D341Med (cell line): ENCODE data around the gene NSDHL.
"Not testable (repeated sequence)": the region's sequence is repeated elsewhere in the genome, so short reads cannot be mapped to it uniquely, and the experiment has no call there.

Experiments
- DNase-seq: peaks from one replicate; pipeline ENCODE4 v3.0.0; 2012; ENCODE audit warnings: low spot score

NSDHL gene

DNA sequence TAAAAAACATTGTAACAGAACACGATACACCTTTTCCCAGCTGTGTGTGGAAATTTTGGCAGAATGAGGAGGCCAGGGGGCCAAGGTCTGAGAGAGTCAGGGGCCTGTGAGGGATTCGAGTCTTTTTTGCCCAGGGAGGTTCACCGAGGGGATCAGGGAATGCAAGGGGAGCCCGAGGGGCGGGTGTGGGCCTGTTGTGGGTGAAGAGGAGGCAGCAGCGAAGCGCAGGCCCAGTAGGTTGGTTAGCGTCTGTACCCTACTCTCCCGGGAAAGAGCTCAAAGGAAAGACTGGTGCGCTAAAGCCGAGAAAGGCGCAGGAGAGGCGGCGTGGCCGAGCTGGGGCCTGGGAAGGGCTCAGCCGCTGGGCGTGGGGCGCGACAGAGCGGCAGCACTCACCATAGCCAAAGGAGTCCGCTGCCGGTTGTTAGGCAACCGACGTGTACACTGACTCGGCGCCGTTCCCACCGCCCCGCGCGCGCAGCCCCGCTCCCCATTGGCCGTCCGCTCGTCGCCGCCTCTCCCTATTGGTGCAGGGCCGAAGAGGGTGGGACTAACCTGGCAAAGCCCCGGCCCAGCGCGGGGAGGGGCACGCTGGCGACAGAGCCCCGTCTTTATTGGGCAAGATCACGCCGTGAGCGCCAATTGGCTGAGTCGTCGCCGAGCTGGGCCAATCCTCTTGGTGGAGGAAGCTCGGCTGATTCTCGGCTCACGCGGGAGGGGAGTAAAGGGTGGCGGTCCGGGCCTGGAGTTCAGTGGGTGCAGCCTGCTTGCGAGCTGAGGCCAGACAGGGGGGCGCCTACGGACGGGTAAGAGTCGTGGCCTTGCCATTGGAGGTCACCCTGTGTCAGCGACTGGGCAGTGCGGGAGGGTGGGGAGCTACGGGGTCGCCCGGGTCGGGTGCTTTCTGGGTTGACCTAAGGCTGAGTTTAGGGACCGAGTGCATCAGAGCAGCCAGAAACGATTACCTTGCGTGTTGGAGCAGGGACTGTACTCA, at the start of gene NSDHL, which contains the start of gene CETN2:
TSS of gene NSDHL (plus strand) at position 752 of the 994 bp plus-strand sequence. CDS start 15,262 bp downstream, outside the sequence.
TSS of gene CETN2 (minus strand) at position 446 of the 994 bp plus-strand sequence. CDS start at position 399, 47 bp downstream.
- DNase-seq, result peak; percentile 97

DNA sequence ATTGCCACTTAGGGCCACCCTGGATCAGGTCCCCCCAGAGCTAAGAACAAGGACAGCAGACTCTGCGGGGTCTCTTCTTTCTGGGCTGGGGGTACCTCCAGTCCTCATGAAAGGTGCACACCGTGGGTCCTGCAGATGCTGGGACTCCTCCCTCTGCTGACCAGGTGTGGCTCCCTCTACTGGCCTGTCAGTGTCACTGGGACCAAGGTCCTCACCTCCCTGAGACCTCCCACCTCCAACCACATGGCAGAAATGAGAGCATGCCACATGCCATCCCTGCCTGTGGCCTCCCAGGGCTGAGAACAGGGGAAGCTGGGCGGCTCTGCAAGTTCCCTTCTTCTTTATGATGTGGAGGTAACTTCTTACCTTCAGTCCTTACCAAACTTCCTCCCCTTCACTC, 43.8 kb upstream of the NSDHL start:
- DNase-seq, result not testable (repeated sequence)

DNA sequence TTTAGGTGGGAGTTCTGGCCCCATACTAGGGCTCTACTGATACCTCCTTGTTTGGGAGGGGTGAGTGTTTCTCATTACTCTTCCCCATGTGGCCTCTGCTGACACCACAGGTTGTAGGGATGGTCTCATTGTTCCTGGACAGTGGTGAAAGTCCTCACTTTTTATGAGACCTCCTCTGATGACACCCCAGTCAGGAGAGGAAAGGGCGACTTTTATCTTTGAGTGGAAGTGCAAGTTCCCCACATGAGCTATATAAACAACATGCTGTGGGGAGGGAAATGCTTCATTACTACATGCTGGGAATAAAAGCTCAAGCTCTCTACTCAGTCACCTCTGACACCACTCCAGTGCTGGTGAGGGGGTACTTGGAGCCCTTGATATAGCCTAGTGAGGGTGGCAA, 31.9 kb upstream of the NSDHL start:
- no peak for DNase-seq

DNA sequence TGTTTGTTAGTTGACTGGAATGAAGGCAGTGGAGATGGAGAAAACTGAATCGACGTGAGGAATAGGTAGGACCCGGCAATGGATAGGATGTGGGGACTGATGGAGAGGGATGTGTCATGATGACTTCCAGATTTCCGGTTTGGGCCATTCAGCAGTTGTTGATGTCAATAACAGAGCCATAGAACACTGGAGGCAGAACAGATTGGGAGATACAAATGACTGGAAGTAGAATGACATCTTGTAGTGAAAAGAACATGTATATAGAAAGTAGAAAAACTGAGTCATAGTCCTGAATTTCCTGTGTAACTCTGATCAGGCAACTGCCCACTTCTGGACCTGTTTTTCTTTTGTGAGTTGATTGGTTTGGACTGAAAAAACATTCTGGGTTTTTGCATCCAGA, 24.8 kb upstream of the NSDHL start:
- DNase-seq, result no peak

DNA sequence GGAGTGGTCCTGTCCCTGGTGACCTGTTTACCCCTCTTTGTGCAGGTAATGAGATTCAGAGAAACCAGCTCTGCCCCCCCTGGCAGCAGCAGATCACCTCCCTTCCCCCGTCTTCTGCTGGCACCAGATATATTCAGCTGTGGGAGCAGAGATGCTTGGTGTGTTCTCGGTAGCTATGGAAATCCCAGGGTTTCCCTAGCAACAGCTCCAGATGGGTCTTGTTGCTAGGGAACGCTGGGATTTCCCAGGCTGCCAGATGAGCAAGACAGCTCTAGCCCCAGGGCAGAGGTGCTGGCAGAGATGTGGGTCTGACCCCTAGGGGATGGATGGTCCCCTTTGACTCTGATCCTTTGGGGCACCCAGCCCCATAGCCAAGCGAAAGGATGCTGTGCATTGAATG, 20.5 kb upstream of the NSDHL start:
- DNase-seq, result no peak

DNA sequence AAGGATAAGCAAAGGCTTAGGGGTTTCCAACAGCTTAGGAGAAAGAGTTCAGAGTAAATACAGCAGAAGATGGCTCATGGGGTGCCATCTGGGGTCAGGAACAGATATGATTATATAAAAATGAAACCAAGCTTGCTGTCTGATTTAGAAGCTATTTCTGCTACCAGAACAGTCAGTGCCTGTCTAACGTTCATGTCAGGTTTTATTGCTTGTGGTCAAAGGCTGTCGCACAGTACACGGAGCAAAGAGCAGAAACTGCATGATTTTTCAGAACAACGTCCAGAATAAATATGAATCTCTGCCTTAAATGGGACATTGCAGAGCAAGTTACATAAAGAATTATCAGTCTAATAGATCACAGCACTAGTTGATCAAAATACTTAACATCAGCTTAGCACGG, 17.7 kb upstream of the NSDHL start:
- DNase-seq, result no peak

DNA sequence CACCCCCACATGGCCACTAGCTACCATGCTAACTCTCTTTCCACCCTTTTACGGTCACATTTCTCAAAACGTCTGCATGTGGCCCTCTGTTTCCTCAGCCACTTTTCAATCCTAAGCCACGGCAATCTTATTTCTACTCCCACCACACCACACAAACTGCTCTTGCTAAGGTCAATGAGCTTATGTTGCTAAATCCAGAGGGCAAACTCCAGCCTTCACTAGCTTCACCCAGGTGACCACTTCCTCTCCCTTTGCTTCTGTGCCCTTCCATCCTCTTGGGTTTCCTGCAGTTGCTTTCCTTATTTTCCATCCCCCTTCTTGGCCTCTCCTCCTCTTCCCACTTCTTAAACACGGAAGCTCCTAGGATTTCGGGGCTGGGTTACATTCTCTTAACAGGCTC, 16.8 kb upstream of the NSDHL start:
- no peak for DNase-seq

DNA sequence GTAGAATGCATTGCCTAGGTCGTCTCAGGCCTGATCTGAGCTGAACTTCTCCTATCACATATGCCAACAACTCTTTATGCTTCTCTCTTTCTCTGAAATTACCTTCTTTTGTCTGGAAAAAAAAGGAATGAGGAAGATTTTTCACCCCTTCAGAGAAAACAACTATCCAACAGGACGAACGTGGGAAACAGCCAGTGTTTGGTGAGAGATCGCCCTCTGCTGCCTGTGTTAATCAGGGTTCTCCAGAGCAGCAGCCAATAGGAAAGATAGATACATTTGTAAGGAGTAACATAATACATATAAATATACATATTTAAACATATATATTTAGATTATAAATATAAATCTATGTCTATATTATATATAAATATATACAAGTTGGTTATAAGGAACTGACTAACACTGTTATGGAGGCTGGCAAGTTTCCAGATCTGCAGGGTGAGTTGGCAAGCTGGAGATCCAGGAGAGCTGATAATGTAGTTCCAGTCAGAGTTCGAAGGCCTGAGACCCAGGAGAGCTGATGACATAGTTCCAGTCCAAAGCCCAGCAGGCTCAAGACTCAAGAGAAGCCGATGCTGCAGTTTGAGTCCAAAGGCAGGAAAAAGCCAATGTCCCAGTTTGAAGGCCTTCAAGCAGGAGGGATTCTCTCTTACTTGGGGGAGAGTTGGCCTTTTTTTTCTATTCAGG, 13.6 kb upstream of the NSDHL start:
- peak; percentile 53 for DNase-seq

DNA sequence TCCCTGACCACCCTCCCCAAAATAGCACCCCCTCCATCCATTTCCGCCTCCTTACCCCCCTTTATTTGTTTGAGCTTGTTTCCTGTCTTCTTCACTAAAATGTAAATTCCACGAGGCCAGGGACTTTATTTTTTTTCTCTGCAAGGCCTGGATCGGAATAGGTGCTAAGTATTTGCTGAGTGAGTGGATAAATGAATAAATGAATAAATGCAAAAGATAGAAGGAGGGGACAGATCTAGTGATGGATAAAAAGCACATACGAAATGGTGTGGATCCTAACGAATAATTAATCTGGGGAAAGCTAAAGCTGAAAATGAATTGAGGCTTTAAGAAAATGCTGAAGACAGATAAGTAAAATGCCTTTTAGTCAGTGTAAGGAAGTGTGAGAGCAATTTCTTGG, 12.5 kb upstream of the NSDHL start:
- DNase-seq, result no peak

DNA sequence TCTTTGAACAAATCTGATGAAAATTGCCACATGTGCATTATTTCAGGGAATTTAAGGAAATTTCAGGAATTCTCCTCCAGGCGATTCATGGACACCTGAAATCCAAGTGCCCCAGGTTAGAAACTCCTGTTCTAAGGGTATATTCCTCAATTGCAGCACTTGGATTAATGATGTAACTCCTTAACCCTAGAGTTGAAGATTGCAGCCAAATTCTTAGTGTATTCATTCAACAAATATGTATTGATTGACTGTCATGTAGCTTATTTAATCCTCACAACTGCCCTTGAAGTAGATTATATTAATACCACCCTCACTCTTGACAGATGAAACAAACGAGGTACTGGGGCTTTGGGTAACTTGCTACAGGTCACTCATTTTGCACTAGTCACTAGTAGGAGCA, 11.6 kb upstream of the NSDHL start:
- no peak for DNase-seq

DNA sequence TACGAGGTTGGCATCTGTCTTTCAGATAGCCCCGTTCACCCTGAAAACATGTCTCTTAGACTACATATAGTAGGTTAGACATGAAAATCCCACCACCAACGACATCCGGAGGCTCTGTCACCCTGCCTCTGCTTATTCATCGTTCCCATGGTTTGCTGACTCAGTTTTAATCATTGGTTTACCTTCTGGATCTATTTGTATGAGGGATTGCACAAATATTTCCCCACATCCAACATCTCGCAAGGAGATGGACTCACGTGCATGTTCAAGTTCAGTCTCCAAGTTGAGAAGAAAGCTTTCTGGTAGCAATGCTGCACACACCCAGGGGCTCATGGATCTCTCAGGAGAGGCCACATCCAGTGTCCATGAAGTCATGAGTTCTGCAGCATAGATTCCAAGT, 11.1 kb upstream of the NSDHL start:
- DNase-seq, result no peak

DNA sequence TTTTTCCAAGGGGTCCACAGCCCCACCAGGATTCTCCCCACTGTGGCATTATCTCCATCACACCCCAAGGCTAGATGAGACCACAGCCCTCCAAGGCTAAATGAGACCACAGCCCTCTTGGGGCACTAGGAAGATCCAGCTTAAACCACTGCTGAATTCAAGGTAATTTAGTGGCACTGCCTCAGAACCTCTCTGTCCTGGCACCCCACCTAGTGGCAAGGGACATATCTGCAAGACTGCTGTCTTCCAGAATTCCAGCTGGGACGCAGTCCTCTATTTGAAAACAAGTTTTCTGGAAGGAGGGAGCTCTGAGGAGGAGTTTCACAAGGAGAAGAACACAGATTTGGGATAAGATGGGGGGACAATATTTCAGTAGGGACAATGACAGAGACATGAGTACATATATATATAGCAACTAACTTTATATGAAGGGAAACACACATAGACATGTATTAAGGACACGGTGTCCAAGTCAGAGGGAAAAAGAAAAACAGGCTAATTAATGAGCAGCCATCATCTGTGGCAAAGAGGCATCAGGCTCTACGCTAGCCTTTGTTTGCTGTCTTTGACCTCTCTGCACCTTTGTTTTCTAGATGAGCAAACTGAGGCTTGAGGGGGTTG, 9.6 kb upstream of the NSDHL start:
- DNase-seq, result peak; percentile 60

DNA sequence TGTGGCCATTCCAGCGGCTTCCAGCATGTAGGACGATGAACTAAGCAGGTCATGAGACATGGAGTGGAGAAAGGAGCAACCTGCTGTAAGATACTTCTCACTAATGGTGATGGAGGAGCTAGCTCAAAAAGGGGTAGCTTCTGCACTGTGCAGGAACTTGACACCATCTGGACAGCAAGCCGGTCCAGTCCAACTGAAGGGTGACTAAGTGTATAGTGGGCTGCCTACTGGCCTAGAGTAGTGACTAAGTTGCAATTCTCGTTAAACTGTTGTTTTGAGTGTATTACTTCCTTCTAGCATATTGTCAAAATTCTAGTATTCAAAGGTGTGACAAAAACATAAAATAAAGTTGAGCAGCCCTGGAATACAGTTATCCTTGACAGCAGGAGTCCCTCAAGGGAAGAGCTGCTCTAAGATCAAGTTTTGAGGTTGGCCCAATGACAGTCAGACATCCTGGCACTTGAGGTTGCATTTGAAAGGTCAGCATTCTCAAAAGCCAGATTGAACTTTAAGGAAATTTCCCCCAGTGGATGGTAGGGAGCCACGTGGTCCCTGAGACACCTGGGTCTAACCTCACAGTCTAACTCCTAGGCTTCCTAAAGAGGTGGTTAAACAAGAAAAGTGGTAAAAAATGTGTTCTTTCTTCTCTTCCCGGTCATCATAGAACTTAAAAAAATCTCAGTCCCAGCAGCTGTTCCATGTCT, 8.3 kb upstream of the NSDHL start:
- no peak for DNase-seq

DNA sequence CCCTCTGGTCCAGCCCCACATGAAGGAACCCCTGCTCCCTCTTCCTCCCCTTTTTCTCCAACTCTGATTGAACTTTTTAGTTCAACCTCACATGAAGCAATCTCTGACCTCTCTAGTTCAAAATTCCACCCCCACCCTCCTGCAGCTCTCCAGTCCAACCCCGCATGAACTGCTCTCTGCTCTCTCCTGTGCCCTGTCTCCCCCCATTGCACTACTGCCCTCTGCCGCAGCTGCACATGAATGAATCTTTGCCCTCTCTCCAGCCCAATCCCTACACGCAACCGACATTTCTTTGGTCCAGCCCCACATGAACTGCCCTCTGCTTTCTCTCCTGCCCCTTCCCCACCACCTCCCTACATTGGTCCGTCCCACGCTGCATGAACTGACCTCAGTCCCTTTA, 7.2 kb upstream of the NSDHL start:
- no peak for DNase-seq

DNA sequence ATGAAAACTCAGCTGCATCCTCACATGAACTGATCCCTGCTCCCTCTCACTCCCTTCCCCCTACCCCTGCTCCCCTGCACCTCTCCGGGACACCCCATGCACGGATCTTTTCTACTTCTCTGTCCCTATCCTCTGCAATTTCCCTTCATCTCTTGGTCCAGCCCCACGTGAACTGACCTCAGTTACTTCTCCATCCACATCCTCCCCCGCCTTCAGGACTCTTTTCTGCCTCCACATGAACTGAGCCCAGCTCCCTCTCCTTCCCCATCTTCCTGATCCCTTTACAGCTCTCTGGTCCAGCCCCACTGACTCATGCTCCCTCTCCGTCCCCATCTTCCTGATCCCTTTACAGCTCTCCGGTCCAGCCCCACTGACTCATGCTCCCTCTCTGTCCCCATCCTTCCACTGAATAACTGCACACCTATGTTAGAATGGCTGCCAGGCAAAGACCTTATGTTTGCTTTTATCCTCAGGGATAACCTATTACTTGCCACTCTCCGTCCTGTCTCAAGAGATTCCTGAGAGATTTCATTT, 6.0 kb upstream of the NSDHL start:
- DNase-seq, result no peak

DNA sequence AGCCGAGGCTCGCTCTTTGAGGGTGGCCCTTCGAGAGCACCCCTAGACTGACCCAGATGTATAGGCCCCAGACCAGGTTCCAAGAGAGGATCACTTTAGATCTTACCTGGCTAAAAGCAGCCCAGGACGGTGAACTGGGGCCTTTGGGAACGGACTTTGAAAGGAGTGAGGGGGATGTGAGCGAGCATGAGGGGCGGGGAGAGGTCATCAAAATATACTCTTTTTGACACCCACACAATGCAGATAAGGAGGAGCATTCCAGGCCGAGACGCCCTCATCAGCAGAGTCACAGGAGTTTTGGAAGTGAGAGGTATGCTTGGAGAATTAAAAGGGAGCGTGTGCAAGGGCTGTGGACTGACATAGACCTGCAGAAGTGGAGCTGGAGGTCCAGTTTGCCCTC, 528 bp downstream of the NSDHL start:
- no peak for DNase-seq

DNA sequence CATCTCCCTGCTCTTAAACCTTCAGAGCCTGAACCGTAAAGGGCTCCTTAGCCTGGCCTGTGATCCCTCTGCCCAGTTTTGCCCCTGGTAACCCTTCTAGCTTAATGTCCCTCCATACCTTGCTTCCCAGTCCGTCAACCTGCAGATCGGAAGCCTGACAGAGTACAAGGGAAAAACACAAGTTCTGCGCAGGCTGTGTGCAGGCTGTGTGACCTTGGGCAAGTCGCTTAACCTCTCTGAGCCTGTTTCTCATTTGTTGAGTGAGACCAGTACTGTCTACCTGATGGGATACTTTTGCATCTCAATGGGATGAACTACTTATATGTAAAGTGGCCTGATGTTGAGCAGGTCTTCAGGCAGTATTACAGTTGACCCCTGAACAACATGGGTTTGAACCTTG, 1.7 kb downstream of the NSDHL start:
- no peak for DNase-seq

DNA sequence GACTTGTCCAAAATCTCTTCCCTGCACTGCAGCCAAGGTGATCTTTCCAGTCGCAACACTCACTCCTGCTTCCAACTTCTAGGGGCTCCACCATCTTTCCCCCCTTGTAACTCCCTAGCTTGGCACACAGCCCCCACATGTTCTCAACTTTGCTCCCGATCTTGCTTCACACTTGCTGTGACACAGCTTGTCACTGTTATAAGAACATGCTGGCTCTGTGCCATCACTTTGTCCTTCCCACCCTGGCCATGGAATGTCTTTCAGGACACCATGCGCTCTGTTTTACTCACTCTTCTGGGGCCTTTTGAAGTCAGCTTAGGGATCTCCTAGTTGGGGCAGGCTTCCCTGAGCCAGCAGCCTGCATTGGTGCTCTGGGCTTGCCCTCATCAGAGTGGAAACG, 2.5 kb downstream of the NSDHL start:
- DNase-seq, result no peak

DNA sequence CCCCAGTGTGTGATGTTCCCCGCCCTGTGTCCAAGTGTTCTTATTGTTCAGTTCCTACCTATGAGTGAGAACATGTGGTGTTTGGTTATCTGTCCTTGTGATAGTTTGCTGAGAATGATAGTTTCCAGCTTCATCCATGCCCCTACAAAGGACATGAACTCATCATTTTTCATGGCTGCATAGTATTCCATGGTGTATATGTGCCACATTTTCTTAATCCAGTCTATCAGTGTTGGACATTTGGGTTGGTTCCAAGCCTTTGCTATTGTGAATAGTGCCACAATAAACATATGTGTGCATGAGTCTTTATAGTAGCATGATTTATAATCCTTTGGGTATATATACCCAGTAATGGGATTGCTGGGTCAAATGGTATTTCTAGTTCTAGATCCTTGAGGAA, 4.6 kb downstream of the NSDHL start:
- not testable (repeated sequence) for DNase-seq

DNA sequence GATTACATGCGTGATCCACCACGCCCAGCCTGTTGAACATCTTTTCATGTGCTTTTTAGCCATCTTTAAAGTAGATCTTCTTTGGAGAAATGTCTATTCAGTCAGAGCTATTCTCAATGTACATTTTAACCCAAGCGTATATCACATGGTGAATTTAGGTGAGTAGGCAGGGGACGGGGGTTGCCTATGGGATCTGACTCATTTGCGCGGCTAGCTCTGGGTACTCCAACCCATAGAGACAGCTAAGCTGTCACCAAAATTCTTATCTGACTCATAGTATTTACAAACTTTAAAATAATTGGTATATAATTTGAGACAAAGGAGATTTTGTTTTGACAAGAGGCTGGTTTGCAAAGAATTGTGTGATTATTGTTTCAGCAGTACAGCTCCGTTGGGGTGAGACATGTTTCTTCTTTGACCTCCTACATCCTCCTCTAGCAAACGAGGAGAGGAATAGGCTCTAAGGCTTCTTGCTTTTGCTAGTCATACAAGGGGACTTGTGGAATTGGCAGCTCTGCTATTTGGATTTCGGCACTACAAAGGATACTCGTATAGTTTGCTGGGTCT, 12.0 kb downstream of the NSDHL start:
- DNase-seq, result no peak

DNA sequence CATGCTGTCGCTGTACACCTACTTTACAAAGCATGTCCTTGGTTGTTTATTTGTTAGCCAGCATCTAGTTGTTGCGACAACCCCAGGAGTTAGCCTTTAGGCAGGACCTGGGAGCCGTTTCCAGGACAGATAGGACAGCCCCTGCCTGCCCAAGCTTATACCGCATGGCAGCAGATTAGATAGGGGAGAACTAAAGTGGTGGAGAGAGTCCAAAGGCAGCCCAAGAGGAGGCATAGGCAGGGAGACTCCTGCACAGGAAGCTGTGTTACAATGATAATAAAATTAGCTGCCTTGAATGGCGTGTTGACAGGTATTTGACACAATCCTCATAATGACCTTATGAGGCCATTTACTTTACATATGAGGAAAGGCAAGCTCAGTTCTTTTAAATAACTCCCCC, 13.0 kb downstream of the NSDHL start:
- no peak for DNase-seq
